Measurements from ENCODE around the gene IRF4.

GRCh38 chr6:360764-361373 is 30.7 kb upstream of the IRF4 start:
- no peak for TF ChIP-seq CTCF (IDR thresholded peaks at IDR 0.05; ENCODE audit: extremely low read depth in 1 of 2, insufficient read depth in 1 of 2, low read depth in 1 of 2, low read length in 2 of 2)
- TF ChIP-seq POLR2A (IDR thresholded peaks at IDR 0.05; ENCODE audit: low read depth, low read length), result no peak
- TF ChIP-seq EZH2 (IDR thresholded peaks at IDR 0.05; ENCODE audit: borderline replicate concordance, low read depth, low read length, severe bottlenecking), result no peak
- TF ChIP-seq FOS (IDR thresholded peaks at IDR 0.05; ENCODE audit: borderline replicate concordance, insufficient read depth, low read length), result no peak
- no peak for TF ChIP-seq JUN (IDR thresholded peaks at IDR 0.05; ENCODE audit: borderline replicate concordance, insufficient read depth, insufficient read length, low read depth)
- TF ChIP-seq POLR2AphosphoS5 (IDR thresholded peaks at IDR 0.05; ENCODE audit: insufficient read depth, low read depth, low read length), result no peak
